Ishikawa (cell line): Measurements from ENCODE around the gene P3H1.

Source experiments
- CEBPB ChIP-seq: IDR thresholded peaks from 2 replicates; pipeline ENCODE4 v1.6.1; 2012
- CREB1 ChIP-seq: IDR thresholded peaks from 2 replicates; pipeline ENCODE4 v1.6.1; 2012; ENCODE audit warnings: low read depth
- EGR1 ChIP-seq: IDR thresholded peaks from 2 replicates; pipeline ENCODE4 v1.6.1; 2012
- EP300 ChIP-seq: IDR thresholded peaks from 2 replicates; pipeline ENCODE4 v1.6.1; 2012; ENCODE audit warnings: borderline replicate concordance
- MAX ChIP-seq: IDR thresholded peaks from 2 replicates; pipeline ENCODE4 v1.6.1; 2012
- NFIC ChIP-seq: IDR thresholded peaks from 2 replicates; pipeline ENCODE4 v1.6.1; 2012
- RAD21 ChIP-seq: IDR thresholded peaks from 2 replicates; pipeline ENCODE4 v1.6.1; 2012; ENCODE audit warnings: low read depth
- REST ChIP-seq: IDR thresholded peaks from 2 replicates; pipeline ENCODE4 v1.6.1; 2012; ENCODE audit warnings: low read depth, mild to moderate bottlenecking
- TAF1 ChIP-seq: IDR thresholded peaks from 2 replicates; pipeline ENCODE4 v1.6.1; 2012; ENCODE audit warnings: low read depth, mild to moderate bottlenecking
- TCF12 ChIP-seq: IDR thresholded peaks from 2 replicates; pipeline ENCODE4 v1.6.1; 2012; ENCODE audit warnings: low read depth
- USF1 ChIP-seq: IDR thresholded peaks from 2 replicates; pipeline ENCODE4 v1.6.1; 2012
- YY1 ChIP-seq: IDR thresholded peaks from 2 replicates; pipeline ENCODE4 v1.6.1; 2012; ENCODE audit warnings: low read depth
- ZBTB7A ChIP-seq: IDR thresholded peaks from 2 replicates; pipeline ENCODE4 v1.6.1; 2012; ENCODE audit warnings: low read depth

GRCh38 chr1:42767510-42768000, 727 bp upstream of the P3H1 start:
- TF ChIP-seq TCF12 (no peak), RAD21 (no peak), EP300 (no peak), USF1 (no peak), REST (no peak), YY1 (no peak), CREB1 (no peak), CEBPB (no peak), TAF1 (no peak), NFIC (no peak), ZBTB7A (0 out of 2 replicates have a peak, but pooled peaks have one; percentile 73), EGR1 (no peak), MAX (peak; percentile 61; the same call in 1 of the 2 replicates)
